M059J (cell line): ENCODE results near the gene GPR83. TPM values are rescaled to one million over a fixed set of nuclear protein-coding genes. Genes with fewer than 3 reads are reported as not detected.
"Not testable (repeated sequence)": the region's sequence is repeated elsewhere in the genome, so short reads cannot be mapped to it uniquely, and the experiment has no call there.

ENCODE experiments used
- DNase-seq: peaks from one replicate; pipeline ENCODE4 v3.0.0-alpha.2; 2012; ENCODE audit warnings: low read depth
- total RNA-seq: library from RNA; depleted of rRNA; stranded (reverse); fragments of >200 nt; shearing (Covaris generic); gene quantifications from 2 replicates; pipeline ENCODE4 v1.2.3, GENCODE V29; 2014; rRNA removed

GPR83 gene
- total RNA-seq, 1 experiment from 2014 or later = not detected

DNA sequence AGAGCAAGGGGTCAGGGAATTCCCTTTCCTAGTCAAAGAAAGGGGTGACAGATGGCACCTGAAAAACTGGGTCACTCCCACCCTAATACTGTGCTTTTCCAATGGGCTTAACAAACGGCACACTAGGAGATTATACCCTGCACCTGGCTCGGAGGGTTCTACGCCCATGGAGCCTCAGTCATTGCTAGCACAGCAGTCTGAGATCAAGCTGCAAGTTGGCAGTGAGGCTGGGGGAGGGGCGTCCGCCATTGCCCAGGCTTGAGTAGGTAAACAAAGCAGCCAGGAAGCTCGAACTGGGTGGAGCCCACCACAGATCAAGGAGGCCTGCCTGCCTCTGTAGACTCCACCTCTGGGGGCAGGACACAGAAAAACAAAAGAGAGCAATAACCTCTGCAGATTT lies 30.6 kb downstream of the GPR83 start:
- not testable (repeated sequence) for DNase-seq

DNA sequence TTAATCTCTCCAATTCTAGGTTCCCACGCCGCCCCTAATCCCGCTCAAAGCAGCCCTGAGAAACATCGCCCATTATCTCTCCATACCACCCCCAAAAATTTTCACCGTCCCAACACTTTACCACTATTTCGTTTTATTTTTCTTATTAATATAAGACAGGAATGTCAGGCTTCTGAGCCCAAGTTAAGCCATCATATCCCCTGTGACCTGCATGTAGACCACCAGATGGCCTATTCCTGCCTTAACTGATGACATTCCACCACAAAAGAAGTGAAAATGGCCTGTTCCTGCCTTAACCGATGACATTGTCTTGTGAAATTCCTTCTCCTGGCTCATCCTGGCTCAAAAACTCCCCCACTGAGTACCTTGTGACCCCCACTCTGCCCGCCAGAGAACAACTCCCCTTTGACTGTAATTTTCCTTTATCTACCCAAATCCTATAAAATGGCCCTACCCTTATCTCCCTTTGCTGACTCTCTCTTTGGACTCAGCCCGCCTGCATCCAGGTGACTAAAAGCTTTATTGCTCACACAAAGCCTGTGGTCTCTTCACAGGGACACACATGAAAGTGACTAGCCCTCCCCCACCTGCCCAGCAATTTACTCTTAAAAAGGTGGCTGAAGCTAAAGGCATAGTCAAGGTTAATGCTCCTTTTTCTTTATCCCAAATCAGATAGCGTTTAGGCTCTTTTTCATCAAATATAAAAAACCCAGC lies 50.2 kb downstream of the GPR83 start:
- DNase-seq = not testable (repeated sequence)

DNA sequence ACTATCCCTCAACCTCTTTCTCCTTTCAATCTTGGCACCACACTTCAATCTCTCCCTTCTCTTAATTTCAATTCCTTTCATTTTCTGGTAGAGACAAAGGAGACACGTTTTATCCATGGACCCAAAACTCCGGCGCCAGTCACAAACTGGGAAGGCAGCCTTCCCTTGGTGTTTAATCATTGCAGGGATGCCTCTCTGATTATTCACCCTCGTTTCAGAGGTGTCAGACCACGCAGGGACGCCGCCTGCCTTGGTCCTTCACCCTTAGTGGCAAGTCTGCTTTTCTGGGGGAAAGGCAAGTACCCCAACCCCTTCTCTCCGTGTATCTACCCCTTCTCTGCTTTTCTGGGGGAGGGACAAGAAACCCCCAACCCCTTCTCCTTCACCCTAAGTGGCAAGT lies 54.9 kb downstream of the GPR83 start:
- DNase-seq = not testable (repeated sequence)

DNA sequence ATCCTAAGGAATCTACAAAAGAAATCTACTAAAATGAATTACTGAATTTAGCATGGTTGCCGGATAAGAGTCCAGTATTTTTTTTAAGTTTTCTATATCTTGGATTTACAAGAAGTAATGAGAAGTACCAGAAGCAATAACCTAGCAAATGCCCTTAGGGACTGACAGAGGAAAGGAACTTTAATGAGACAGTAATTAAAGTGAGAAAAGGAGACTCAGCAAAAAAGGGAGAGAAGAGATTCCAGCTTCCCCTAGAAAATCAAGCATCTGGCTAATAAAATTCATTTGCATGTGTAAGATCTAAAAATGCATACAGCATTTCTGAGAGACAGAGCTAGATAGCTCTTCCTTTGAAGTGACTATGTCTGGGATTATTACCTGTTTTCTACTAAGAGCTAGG lies 57.7 kb downstream of the GPR83 start:
- no peak for DNase-seq

DNA sequence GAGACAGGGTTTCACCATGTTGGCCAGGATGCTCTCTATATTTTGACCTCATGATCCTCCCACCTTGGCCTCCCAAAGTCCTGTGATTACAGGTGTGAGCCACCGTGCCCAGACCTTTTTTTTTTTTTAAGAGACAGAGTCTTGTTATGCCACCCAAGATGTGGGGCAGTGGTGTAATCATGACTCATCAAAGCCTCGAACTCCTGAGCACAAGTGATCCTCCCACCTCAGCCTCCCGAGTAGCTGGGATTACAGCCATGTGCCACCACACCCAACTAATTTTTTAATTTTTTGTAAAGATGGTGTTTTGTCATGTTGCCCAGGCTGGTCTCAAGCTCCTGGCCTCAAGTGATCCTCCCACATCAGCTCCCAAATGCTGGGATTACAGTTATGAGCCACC lies 59.0 kb downstream of the GPR83 start:
- peak; percentile 24 for DNase-seq

DNA sequence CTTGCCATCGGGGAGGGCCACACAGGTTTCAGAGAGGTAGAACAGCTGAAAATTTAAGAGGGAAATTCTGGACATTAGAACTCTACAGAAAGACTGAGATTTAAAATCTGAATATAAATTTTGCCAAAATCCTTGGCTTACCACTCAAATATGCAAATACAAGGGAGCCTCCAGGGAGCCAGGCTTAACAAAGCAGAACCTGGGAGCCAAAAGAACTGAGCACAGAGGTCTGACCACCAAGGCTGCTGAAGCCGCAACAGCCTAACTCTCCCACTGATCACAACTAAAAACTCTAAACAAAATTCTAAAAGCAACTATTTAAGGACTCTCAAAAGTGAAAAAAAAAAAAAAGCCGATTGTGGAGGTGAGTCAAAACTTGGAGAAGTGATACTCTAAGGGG lies 62.6 kb downstream of the GPR83 start:
- DNase-seq = no peak

DNA sequence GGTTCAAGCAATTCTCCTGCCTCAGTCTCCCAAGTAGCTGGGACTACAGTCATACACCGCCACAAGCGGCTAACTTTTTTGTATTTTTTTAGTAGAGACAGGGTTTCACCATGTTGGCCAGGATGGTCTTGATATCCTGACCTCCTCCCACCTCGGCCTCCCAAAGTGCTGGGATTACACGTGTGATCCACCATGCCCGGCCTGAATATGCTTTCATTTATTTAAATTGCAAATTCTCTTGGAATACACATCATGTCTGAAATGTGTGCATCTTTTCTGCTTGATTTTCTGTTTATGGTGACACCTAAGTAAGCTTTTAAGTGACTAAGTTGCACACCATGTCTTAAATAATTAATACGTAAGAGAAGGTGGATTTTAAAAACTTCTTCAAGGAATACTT lies 65.2 kb downstream of the GPR83 start:
- no peak for DNase-seq

DNA sequence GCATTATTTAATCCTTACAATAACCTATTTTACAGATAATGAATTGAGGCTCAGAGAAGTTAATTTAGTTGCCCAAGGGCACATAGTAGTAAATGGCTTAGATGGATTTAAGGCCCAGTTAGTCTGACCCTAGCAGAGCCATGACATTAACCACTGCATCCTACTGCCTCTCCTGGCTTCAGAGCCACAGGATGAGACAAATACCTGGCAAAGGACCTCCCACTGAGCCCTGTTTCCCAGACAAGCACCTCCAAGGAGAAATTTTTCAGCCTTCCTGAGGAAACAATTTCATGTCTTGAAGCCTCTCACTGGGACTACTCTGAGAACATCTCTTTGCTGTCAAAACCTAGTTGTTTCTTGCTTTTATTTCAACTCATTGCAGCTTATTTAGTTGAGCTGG lies 68.4 kb downstream of the GPR83 start:
- DNase-seq = no peak

DNA sequence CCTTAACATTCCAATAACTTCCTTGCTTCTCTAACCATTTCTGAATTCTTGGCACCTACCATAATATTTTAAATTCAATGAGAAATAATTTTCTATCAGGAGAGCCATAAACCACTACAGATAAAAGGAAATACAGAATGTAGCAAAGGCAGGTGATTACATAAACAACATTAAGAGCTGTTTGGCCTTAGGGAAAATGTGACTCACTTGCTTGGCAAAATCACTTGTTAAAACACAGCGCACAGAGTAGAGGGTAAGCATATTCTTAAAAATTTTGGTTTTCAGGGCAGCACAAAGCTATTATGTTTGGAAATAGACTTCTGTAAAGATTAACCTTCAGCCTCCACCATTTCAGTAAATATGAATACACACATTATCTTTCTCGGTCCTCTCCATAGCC lies 70.4 kb downstream of the GPR83 start:
- DNase-seq = peak; percentile 82

DNA sequence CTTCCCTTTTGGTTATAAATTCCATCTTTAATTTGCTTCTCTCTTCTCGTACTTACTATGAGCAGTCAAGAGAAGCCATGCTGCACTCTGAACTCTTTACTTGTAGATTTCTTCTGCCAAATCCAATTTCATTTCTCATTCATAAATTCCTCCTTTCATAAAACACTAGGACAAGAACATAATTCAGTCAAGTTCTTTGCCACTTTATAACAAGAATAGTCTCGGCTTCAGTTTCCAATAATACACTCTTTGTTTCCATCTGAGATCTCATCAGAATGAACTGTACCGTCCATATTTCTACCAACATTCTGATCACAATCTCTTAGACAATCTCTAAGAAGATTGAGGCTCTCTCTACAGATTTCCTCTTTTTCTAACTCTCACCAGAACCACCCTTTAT lies 71.7 kb downstream of the GPR83 start:
- DNase-seq = no peak

DNA sequence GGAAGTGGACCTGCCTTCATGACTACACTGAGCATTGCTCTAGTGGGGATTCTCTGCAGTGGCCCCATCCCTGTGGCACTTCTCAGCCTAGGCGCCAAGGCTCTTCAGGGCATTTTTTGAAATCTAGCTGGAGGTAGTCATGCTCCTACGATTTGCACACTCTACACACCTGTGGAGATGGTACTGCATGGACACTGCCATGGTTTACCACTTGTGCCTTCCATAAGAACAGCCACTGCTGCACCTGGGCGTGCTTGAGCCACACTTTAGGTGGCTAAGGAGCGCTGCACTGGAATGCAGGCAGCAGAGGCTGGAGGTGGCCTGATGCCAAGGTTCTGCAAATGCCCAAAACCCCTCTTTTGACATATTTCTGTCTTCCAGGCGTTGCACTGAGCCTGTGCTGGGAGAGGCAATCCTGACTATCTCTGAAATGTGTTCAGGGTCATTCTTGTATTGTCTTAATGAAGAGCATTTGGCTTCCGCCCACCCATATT lies 72.6 kb downstream of the GPR83 start:
- no peak for DNase-seq

Other genes with a start within 250 kb of the GPR83 start
- not detected in 2 replicates for gene IZUMO1R, start 96.8 kb downstream of the GPR83 start, total RNA-seq
- gene MRE11, start 92.4 kb upstream of the GPR83 start, total RNA-seq = 28.8 and 31.9 TPM in 2 replicates
- gene ANKRD49, start 92.6 kb upstream of the GPR83 start, total RNA-seq = 11.4 and 20.2 TPM in 2 replicates
- not detected in 2 replicates for gene C11orf97, start 111.0 kb upstream of the GPR83 start, total RNA-seq
- gene FUT4, start 142.5 kb upstream of the GPR83 start, total RNA-seq = 0.49 and 2.2 TPM in 2 replicates
- gene PIWIL4, start 165.9 kb upstream of the GPR83 start, total RNA-seq = 0.15 and 0.71 TPM in 2 replicates